Fibroblast of the aortic adventitia (primary cell): ENCODE results near the gene TM9SF3. TPM values are rescaled to one million over a fixed set of nuclear protein-coding genes. Genes with fewer than 3 reads are reported as not detected.

Experiments used
- DNase-seq: peaks from one replicate; pipeline ENCODE4 v3.0.0-alpha.2; 2010; ENCODE audit warnings: low read depth
- H3K4me3 ChIP-seq: 2 replicates; pipeline ENCODE4 v1.5.1; 2011; ENCODE audit warnings: low read depth, mild to moderate bottlenecking, control low read depth, low read length, moderate library complexity
- total RNA-seq: library from RNA; depleted of rRNA; stranded (reverse); fragments of >200 nt; gene quantifications from 2 replicates; pipeline ENCODE4 v1.2.3, GENCODE V29; 2012; ENCODE audit warnings: low replicate concordance
- TF ChIP-seq, protein P1 (sequence below): IDR thresholded peaks from 2 replicates; pipeline ENCODE4 v1.5.1; 2011; ENCODE audit warnings: mild to moderate bottlenecking, low read length, control low read depth, inconsistent platforms; ENCODE audit not compliant: insufficient read depth

TM9SF3 gene
- total RNA-seq, 1 donor: 120 TPM

DNA sequence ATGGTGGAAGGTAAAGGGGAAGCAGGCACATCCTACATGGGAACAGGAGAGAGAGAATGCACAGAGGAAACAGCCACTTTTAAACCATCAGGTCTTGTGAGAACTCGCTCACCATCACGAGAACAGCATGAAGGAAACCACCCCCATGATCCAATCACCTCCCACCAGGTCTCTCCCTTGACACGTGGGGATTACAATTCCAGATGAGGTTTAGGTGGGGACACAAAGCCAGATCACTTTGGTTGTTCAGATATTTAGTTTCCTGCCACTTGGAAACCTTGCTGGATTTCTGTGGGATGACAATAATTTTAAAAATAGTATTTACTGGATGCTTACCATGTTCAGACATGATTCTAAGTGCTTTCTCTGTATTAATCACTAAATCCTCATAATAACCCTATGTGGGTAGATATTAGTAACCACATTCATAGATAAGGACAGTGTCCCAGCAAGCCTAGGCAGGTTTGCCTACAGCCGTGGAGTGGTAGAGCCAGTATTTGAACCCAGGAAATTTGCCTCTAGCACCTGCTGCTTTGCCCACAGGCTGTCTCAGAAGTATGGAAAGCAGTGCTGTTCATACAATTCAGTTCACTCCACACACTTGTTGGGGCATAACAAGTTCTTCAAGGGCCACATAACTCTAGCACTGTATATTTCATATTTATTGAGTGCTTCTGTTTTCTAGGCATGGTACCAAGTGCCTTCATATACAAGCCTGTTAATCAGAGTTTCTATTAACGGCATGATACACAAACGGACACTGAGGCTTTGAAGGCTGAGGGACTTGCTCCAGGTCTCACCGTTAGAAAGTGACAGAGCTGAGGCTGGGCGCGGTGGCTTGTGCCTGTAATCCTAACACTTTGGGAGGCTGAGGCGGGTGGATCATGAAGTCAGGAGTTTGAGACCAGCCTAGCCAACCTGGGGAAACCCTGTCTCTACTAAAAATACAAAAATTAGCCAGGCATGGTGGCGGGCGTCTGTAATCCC, 81.4 kb downstream of the TM9SF3 start:
- TF ChIP-seq, protein P1, sequence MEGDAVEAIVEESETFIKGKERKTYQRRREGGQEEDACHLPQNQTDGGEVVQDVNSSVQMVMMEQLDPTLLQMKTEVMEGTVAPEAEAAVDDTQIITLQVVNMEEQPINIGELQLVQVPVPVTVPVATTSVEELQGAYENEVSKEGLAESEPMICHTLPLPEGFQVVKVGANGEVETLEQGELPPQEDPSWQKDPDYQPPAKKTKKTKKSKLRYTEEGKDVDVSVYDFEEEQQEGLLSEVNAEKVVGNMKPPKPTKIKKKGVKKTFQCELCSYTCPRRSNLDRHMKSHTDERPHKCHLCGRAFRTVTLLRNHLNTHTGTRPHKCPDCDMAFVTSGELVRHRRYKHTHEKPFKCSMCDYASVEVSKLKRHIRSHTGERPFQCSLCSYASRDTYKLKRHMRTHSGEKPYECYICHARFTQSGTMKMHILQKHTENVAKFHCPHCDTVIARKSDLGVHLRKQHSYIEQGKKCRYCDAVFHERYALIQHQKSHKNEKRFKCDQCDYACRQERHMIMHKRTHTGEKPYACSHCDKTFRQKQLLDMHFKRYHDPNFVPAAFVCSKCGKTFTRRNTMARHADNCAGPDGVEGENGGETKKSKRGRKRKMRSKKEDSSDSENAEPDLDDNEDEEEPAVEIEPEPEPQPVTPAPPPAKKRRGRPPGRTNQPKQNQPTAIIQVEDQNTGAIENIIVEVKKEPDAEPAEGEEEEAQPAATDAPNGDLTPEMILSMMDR: no peak
- H3K4me3 ChIP-seq: no peak overlapping the region
- DNase-seq: no peak

DNA sequence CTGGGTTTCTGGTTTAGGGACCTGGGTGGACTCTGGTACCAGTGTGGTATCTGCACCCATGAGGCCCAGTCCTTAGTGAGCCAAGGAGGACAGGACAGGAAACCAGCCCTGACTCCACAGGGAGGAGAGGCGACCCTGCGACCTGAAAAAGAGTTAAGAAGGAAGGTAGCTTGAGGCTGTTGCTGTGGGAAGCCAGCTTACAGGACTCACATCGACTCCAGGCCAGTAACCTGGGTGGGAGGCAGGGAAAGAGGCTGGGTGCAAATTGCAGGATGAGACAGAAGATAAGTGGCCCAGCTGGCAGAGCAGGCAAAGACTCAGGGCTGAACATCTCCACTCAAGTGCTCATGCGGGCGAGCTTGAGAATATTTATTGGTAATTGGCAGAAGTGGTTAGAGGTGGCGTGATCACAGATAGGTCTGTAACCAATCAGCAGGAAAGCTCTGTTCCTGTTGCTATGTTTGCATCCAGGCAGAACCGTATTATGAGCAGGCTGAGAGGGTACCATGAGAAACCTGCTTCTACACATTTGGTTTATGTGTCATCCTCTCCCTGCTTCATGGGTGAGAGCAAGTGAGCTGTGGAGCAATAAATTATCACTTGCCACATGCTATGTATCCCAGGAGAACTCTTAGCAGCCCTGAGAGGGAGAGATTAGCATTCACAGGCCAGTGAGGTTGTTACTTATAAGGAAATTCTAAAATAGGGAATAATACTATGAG, 84.1 kb downstream of the TM9SF3 start:
- TF ChIP-seq, protein P1: no peak

DNA sequence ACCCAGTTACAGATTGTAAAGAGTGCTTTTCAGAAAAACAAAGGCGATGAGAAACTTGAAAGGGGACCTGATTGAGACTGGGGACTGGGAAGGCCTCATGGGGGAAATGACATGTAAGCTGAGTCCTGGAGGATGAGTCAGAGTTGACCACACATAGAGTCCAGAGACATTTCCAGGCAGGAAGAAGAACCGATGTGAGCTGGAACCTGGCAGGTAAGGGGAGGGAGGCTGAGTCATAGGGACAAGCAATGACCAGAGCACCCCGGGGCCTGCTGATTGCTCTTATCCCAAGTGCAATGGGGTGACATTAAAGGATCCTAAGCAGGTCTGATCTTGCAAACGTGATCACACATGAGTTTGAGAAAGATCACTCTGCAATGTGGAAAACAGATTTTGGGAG, 84.8 kb downstream of the TM9SF3 start:
- TF ChIP-seq, protein P1: no peak
- H3K4me3 ChIP-seq: no peak overlapping the region
- no peak for DNase-seq

More for the DNA sequence above, 84.1 kb downstream of the TM9SF3 start:
- no peak for DNase-seq
- no peak overlapping the region for H3K4me3 ChIP-seq

DNA sequence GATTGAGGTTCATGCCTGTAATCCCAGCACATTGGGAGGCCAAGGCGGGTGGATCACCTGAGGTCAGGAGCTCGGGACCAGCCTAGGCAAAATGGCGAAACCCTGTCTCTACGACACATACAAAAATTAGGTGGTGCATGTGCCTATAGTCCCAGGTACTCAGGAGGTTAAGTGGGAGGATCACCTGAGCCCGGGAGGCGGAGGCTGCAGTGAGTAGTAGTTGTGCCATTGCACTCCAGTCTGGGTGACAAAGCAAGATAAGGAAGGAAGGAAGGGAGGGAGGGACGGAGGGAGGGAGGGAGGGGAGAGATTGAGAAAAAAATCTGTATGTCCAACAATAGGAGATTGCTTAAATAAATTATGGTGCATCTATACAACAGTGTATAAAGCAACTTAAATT, 86.3 kb downstream of the TM9SF3 start:
- DNase-seq: no peak
- no peak overlapping the region for H3K4me3 ChIP-seq
- TF ChIP-seq, protein P1: no peak

DNA sequence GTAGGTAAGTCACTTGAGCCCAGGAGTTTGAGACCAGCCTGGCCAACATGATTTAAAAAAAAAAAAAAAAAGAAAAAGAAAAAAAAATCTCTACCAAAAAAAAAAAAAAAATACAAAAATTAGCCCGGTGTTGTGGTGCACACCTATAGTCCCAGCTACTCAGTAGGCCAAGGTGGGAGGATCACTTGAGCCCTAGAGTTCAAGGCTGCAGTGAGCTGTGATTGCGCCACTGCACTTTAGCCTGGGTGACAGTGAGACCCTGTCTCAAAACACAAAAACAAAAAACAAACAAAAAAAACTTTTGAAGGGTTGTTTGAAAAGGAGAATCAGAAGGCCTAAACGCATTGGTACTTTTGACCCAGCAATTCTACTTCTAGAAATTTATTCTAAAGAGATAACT, 86.8 kb downstream of the TM9SF3 start:
- DNase-seq: no peak
- no peak overlapping the region for H3K4me3 ChIP-seq
- TF ChIP-seq, protein P1: no peak

DNA sequence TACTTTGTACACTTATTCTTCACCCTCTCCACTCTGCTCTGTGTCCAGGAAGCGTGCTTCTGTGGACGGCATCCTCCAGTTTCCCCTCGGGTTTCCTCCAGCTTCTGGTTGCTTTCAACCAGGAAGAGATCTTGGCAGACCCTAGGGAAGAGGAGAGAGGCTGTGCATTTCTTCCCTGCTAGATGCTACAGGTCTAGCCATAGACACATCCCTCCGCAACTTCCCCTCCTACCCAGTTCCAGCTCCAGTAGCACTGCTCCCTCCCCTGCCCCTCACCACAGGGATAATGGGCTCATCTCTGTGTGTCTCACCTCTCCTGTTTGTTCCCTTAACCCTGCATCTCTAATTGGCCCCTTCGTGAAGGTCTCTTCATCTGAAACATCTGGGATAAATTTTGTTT, 89.4 kb downstream of the TM9SF3 start:
- DNase-seq: no peak
- H3K4me3 ChIP-seq: no peak overlapping the region
- TF ChIP-seq, protein P1: no peak
